Thymus (tissue), 11 donors: Measurements from ENCODE around the gene SCTR. TPM values are rescaled to one million over a fixed set of nuclear protein-coding genes. Genes with fewer than 3 reads are reported as not detected.

Experiments
- DNase-seq, 9 donors: peaks; one replicate each; pipeline ENCODE4 v3.0.0-alpha.2; 2013; ENCODE audit warnings: low spot score in 9 of 9, low read depth in 6 of 9, missing footprints in 1 of 9
- H3K27ac ChIP-seq, 2 donors: one replicate each; pipeline ENCODE4 v1.5.1; 2013; ENCODE audit warnings: control low read depth in 1 of 2, low read depth in 1 of 2, low read length in 1 of 2, mild to moderate bottlenecking in 1 of 2, moderate library complexity in 1 of 2
- H3K27me3 ChIP-seq, 2 donors: one replicate each; pipeline ENCODE4 v1.5.1; 2013; ENCODE audit warnings: low read length in 1 of 2; ENCODE audit not compliant: control insufficient read depth in 2 of 2, insufficient read depth in 1 of 2
- H3K36me3 ChIP-seq, 2 donors: one replicate each; pipeline ENCODE4 v1.5.1; 2013; ENCODE audit warnings: low read length in 1 of 2, mild to moderate bottlenecking in 1 of 2, moderate library complexity in 1 of 2; ENCODE audit not compliant: control insufficient read depth in 2 of 2, insufficient read depth in 2 of 2
- H3K4me1 ChIP-seq, 2 donors: one replicate each; pipeline ENCODE4 v1.5.1; 2013; ENCODE audit warnings: low read length in 2 of 2; ENCODE audit not compliant: control insufficient read depth in 2 of 2, insufficient read depth in 2 of 2
- H3K4me3 ChIP-seq, 2 donors: one replicate each; pipeline ENCODE4 v1.5.1; 2013; ENCODE audit warnings: low read length in 2 of 2, control low read depth in 1 of 2, mild to moderate bottlenecking in 1 of 2
- H3K9me3 ChIP-seq, 2 donors: one replicate each; pipeline ENCODE4 v1.5.1; 2013; ENCODE audit warnings: low read length in 1 of 2, mild to moderate bottlenecking in 1 of 2; ENCODE audit not compliant: control insufficient read depth in 2 of 2, insufficient read depth in 1 of 2
- WGBS: extraction: QIAGEN DNeasy Blood & Tissue Kit; methylation state at CpG from one replicate; pipeline ENCODE4 v1.1.7; 2013; 5-methylcytosine and 5-hydroxymethylcytosine counted together
- polyA plus RNA-seq: library from polyadenylated mRNA; stranded (reverse); fragments of 200-250 nt; gene quantifications from one replicate; pipeline ENCODE4 v1.2.3, GENCODE V29; 2013
- total RNA-seq: library from RNA; stranded (reverse); fragments of 120-200 nt; gene quantifications from one replicate; pipeline ENCODE4 v1.2.4, GENCODE V29; 2013
- donor health status: healthy.

The SCTR gene
- total and polyA plus RNA-seq, 2 donors = 0.24 to 1.5 TPM

DNA sequence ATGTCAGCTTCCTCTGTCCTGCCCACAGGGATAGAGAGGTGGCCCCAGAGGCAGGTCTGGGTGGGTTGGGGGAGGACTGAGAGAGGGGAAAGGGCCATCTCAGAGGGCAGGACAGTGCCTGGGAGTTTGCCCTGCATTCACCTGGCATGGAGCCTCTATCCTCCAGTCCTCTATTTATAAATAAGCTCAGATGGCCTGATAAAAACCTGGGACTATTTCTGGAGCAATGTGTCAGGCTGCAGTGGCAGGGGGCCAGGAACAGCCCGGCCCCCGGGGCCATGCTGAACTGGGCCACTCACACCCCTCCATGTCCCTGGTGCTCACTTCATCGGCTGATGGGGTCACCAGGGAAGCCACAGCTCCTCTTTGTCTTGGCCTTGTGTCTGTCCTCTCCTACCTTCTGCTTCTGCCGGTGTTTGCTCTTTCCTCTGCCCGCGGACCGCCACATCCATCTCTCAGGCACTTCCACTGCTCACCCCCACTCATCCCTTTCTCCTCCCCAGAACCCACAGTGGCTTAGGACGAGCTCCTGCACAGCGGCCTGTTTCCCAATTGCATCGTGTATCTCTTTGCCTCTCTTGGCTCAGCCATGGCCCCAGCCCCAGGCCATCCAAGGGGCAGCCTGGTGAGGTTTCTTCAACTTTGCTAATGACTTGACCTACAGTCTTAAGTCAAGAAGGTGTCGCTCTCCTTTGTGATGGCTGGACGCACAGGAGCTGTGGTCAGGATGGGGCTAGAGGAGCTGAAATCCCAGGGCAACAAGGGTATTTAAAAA, 38.8 kb downstream of the SCTR start:
- Histone ChIP-seq H3K27me3 (no peaks in the 10 kb centered on the region), H3K4me1 (peaks cover 0 to 2% of the 10 kb centered on the region in 2 donors), H3K9me3 (no peaks in the 10 kb centered on the region), H3K4me3 (no peak overlapping the region), H3K27ac (no peak overlapping the region), H3K36me3 (no peaks in the 10 kb centered on the region)
- no peak for DNase-seq
- 94% methylated on average over 12 of the region's 12 CpGs for WGBS

DNA sequence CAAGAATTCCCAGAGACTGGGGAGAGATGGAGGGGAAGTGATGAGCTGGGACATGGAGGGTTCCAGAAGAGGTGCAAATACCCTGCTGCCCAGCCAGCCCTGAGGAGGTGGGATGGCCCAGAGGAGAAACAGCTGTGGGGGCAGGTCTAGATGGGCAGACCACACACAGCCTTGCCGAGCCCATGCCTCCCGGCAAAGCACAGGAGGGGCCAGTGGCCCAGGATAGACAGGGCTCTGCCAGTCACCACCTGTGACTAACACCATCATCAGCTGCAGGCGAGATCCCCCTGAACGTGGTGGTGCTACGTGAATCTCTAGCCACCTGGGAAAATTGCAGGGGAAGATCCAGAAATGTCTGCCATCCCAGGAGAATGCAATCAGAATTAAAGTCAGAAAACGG, 39.4 kb downstream of the SCTR start:
- Histone ChIP-seq H3K4me1 (peaks cover 0 to 2% of the 10 kb centered on the region in 2 donors), H3K27ac (no peak overlapping the region), H3K4me3 (no peak overlapping the region), H3K9me3 (no peaks in the 10 kb centered on the region), H3K36me3 (no peaks in the 10 kb centered on the region), H3K27me3 (no peaks in the 10 kb centered on the region)
- DNase-seq = no peak
- WGBS = 91% methylated on average over 6 of the region's 6 CpGs

- H3K4me3 ChIP-seq = no peak overlapping the region
- WGBS = 94% methylated on average over 11 of the region's 11 CpGs
- H3K27ac ChIP-seq = no peak overlapping the region
- no peaks in the 10 kb centered on the region for H3K27me3 ChIP-seq
- peaks cover 0 to 2% of the 10 kb centered on the region in 2 donors for H3K4me1 ChIP-seq
- no peak for DNase-seq
- no peaks in the 10 kb centered on the region for H3K9me3 ChIP-seq
- H3K36me3 ChIP-seq = no peaks in the 10 kb centered on the region
Measured at GRCh38 chr2:119483896-119484718, 40.2 kb downstream of the SCTR start.

DNA sequence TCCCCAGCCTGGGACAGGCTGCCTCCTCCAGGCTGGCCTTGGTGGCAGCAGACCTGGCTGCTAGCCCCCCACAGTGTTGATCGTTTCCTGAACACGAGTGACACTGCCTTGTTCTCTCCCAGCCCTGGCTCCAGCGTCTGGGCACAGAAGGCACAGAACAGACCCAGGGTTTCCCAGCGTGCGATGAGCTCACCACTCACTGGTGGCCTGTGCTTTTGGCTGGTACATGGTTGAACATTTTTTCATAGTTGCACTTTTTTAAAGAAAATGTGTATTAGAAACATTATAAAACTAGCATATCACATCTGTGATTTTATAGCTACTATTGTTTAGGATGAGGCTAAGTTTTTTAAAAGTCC, 40.9 kb downstream of the SCTR start:
- Histone ChIP-seq H3K9me3 (no peaks in the 10 kb centered on the region), H3K27ac (no peak overlapping the region), H3K36me3 (no peaks in the 10 kb centered on the region), H3K4me3 (no peak overlapping the region), H3K27me3 (no peaks in the 10 kb centered on the region), H3K4me1 (peaks cover 0 to 2% of the 10 kb centered on the region in 2 donors)
- WGBS = 84% methylated on average over 5 of the region's 5 CpGs
- no peak for DNase-seq

- 86% methylated on average over 20 of the region's 20 CpGs for WGBS
- no peak overlapping the region for H3K27ac ChIP-seq
- DNase-seq = no peak
Measured at GRCh38 chr2:119482481-119483394, 41.5 kb downstream of the SCTR start.

DNA sequence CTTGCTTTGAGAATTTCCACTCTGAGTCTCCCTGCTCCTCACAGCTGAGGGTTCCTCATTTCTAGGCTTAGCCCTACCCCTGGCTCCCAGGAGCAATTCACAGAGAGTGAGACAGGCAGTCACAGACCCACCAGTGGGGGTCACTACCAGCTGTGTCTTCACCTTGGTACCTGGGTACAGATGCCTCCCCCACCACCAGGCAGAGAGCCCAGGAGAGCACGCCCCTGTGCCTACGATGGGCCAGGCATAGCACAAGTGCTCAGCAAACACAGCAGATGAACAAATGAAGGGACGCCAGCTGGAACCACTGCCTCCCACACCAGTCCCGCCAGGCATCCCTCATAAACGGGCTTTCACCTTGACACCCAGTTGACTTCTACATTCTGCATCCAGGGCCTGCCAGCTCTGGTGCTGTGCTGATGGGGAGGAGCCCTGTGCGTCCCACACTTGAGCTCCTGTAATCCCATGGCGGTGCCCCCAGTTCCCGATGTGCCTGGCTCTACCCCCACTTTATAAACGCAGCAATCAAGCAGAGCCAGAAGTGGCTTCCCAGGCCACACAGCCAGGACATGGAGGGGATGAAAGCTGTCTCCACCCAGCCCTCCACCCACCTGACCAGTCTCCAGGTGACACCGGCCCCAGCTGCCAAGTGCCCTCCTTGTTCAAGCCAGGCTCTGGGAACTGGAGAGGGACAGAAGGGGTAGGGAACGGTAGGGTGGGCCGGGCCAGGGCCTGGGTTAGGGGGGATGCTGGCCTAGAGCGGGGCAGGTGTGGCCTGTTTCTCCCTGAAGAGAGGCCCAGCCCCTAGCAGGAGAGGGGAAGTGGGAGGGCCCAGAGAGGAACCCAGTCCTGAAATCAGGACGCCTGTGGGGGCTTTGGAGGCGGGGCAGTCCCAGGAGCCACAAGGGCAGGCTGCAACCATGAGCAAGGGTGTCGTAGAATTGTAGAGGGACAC, 42.5 kb downstream of the SCTR start:
- WGBS = 85% methylated on average over 16 of the region's 16 CpGs
- no peak for DNase-seq
- no peak overlapping the region for H3K27ac ChIP-seq
- no peak overlapping the region for H3K4me3 ChIP-seq
- peaks cover 0 to 4% of the 10 kb centered on the region in 2 donors for H3K9me3 ChIP-seq
- no peaks in the 10 kb centered on the region for H3K36me3 ChIP-seq
- H3K4me1 ChIP-seq = no peaks in the 10 kb centered on the region
- H3K27me3 ChIP-seq = no peaks in the 10 kb centered on the region

More at GRCh38 chr2:119482481-119483394, 41.5 kb downstream of the SCTR start:
- no peaks in the 10 kb centered on the region for H3K36me3 ChIP-seq
- peaks cover 0 to 2% of the 10 kb centered on the region in 2 donors for H3K4me1 ChIP-seq
- H3K4me3 ChIP-seq = no peak overlapping the region
- H3K27me3 ChIP-seq = no peaks in the 10 kb centered on the region
- H3K9me3 ChIP-seq = no peaks in the 10 kb centered on the region

- DNase-seq = no peak
- no peak overlapping the region for H3K4me3 ChIP-seq
- peaks cover 0 to 2% of the 10 kb centered on the region in 2 donors for H3K4me1 ChIP-seq
- H3K36me3 ChIP-seq = no peaks in the 10 kb centered on the region
- H3K27ac ChIP-seq = no peak overlapping the region
- no peaks in the 10 kb centered on the region for H3K27me3 ChIP-seq
- WGBS = 97% methylated on average over 11 of the region's 11 CpGs
- peaks cover 0 to 6% of the 10 kb centered on the region in 2 donors for H3K9me3 ChIP-seq
Measured at GRCh38 chr2:119480718-119481142, 43.6 kb downstream of the SCTR start.

DNA sequence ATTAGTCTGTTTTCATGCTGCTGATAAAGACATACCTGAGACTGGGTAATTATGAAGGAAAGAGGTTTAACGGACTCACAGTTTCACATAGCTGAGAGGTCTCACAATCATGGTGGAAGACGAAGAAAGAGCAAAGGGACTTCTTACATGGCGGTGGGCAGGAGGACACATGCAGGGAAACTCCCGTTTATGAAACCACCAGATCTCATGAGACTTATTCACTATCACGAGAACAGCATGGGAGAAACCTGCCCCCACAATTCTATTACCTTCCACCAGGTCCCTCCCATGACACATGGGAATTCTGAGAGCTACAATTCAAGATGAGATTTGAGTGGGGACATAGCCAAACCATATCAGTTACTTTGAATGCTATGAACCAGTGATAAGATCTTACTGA, 44.1 kb downstream of the SCTR start:
- Histone ChIP-seq H3K4me1 (peaks cover 0 to 2% of the 10 kb centered on the region in 2 donors), H3K9me3 (peaks cover 0 to 6% of the 10 kb centered on the region in 2 donors)
- WGBS = 95% methylated on average over 5 of the region's 5 CpGs

More for the DNA sequence above, 44.1 kb downstream of the SCTR start:
- Histone ChIP-seq H3K27ac (no peak overlapping the region), H3K4me3 (no peak overlapping the region), H3K36me3 (no peaks in the 10 kb centered on the region), H3K27me3 (no peaks in the 10 kb centered on the region)
- DNase-seq = no peak
